Endothelial cell of umbilical vein (primary cell): Measurements from ENCODE around the gene EPN1. TPM values are rescaled to one million over a fixed set of nuclear protein-coding genes. Genes with fewer than 3 reads are reported as not detected.

Source experiments
- BruUV-seq: library from RNA; stranded (reverse); fragments of 400-500 nt; replicated peaks from 2 replicates; lab custom pipeline; 2021; lab: Mats Ljungman, UMichigan
- CTCF ChIA-PET: fragments of 300-600, 350-600 bp; sonication (Branson Sonifier 250); formaldehyde crosslinking; loops from one replicate; lab custom pipeline; 2021; ENCODE audit warnings: antibody characterized with exemption, inconsistent platforms; lab: Charles Lee
- POLR2A ChIA-PET: fragments of 300-600, 350-600 bp; sonication (Branson Sonifier 250); formaldehyde crosslinking; loops from one replicate; lab custom pipeline; 2021; ENCODE audit warnings: antibody characterized with exemption, inconsistent platforms; lab: Charles Lee
- DNase-seq: peaks from one replicate; pipeline ENCODE4 v3.0.0-alpha.2; 2011; ENCODE audit warnings: low read depth, low spot score
- FAIRE-seq: peaks from 2 replicates; lab custom pipeline; 2011; peaks lifted over from hg19 to GRCh38; lab: Jason Lieb, UNC
- H2AFZ ChIP-seq: 2 replicates; pipeline ENCODE4 v1.6.0; 2012; ENCODE audit warnings: low read depth, low read length, control low read depth, inconsistent platforms
- H3K27ac ChIP-seq: 2 replicates; pipeline ENCODE4 v1.5.1; 2011; ENCODE audit warnings: low read depth, mild to moderate bottlenecking, control low read depth, low read length, moderate library complexity; ENCODE audit not compliant: insufficient read depth
- H3K27me3 ChIP-seq, 2 experiments: 2 replicates each; pipeline versions ENCODE4 v1.6.0 to v1.6.1; 2011; ENCODE audit warnings: low read length in 2 of 2, mixed read lengths in 1 of 2; ENCODE audit not compliant: control insufficient read depth in 2 of 2, insufficient read depth in 2 of 2
- H3K36me3 ChIP-seq, 2 experiments: 2 replicates in 1 of 2; 3 replicates in 1 of 2; pipeline ENCODE4 v1.5.1; 2011; ENCODE audit warnings: low read length in 2 of 2, mild to moderate bottlenecking in 1 of 2, moderate library complexity in 1 of 2; ENCODE audit not compliant: control insufficient read depth in 2 of 2, insufficient read depth in 2 of 2; ENCODE audit errors: extremely low read depth in 1 of 2
- H3K4me1 ChIP-seq: 3 replicates; pipeline ENCODE4 v1.5.1; 2011; ENCODE audit warnings: mild to moderate bottlenecking, low read length; ENCODE audit not compliant: control insufficient read depth, insufficient read depth; ENCODE audit errors: extremely low read depth
- H3K4me2 ChIP-seq: 2 replicates; pipeline ENCODE4 v1.6.1; 2011; ENCODE audit warnings: low read length, control low read depth, mixed read lengths; ENCODE audit not compliant: insufficient read depth
- H3K4me3 ChIP-seq, 3 experiments: fragments of 200-600 bp in 1 of 3; sonication (generic), shearing (Covaris generic) in 1 of 3; replicated peaks in 1 of 3; 2 replicates each; pipeline ENCODE4 v1.5.1; 2011 to 2016; ENCODE audit warnings: control low read depth in 3 of 3, low read length in 3 of 3, mild to moderate bottlenecking in 2 of 3, inconsistent platforms in 1 of 3, low read depth in 1 of 3, moderate library complexity in 1 of 3; ENCODE audit not compliant: insufficient read depth in 1 of 3
- H3K79me2 ChIP-seq: 2 replicates; pipeline ENCODE4 v1.6.0; 2012; ENCODE audit warnings: low read length, inconsistent platforms; ENCODE audit not compliant: control insufficient read depth, insufficient read depth
- H3K9ac ChIP-seq: replicated peaks from 2 replicates; pipeline ENCODE3; 2011; ENCODE audit warnings: low read length, control low read depth; ENCODE audit not compliant: insufficient read depth; ENCODE audit errors: extremely low read depth
- H3K9me1 ChIP-seq: replicated peaks from 3 replicates; pipeline ENCODE4 v1.6.0; 2011; ENCODE audit warnings: mild to moderate bottlenecking, low read length; ENCODE audit not compliant: control insufficient read depth, insufficient read depth; ENCODE audit errors: extremely low read depth
- H3K9me3 ChIP-seq: replicated peaks from 2 replicates; pipeline ENCODE4 v1.5.1; 2012; ENCODE audit warnings: low read length, inconsistent platforms; ENCODE audit not compliant: control insufficient read depth, insufficient read depth
- H4K20me1 ChIP-seq: replicated peaks from 2 replicates; pipeline ENCODE3; 2011; ENCODE audit warnings: mild to moderate bottlenecking, low read length; ENCODE audit not compliant: control insufficient read depth, insufficient read depth; ENCODE audit errors: extremely low read depth
- CTCF ChIP-seq, 2 donors: IDR thresholded peaks; 1 replicate in 1 of 2; 2 replicates in 1 of 2; pipeline ENCODE4 v1.5.1; 2011; ENCODE audit warnings: low read length in 2 of 2, mild to moderate bottlenecking in 2 of 2, moderate library complexity in 2 of 2, control low read depth in 1 of 2, inconsistent platforms in 1 of 2, low read depth in 1 of 2; ENCODE audit not compliant: insufficient read depth in 1 of 2; ENCODE audit errors: extremely low read depth in 1 of 2
- EZH2 ChIP-seq: IDR thresholded peaks from 2 replicates; pipeline ENCODE4 v1.6.1; 2012; ENCODE audit warnings: borderline replicate concordance, low read depth, mild to moderate bottlenecking, moderate library complexity, low read length, inconsistent platforms; ENCODE audit not compliant: severe bottlenecking
- FOS ChIP-seq: IDR thresholded peaks from 2 replicates; pipeline ENCODE4 v1.6.1; 2011; ENCODE audit warnings: mild to moderate bottlenecking, low read length, moderate library complexity, borderline replicate concordance; ENCODE audit not compliant: insufficient read depth
- GATA2 ChIP-seq: IDR thresholded peaks from 2 replicates; pipeline ENCODE4 v1.7.0; 2011; ENCODE audit warnings: low read depth, mild to moderate bottlenecking, moderate library complexity, mixed read lengths, low read length; ENCODE audit not compliant: insufficient read length, insufficient read depth
- JUN ChIP-seq: IDR thresholded peaks from 2 replicates; pipeline ENCODE4 v1.6.1; 2011; ENCODE audit warnings: borderline replicate concordance, low read depth; ENCODE audit not compliant: insufficient read length, insufficient read depth
- MAX ChIP-seq: IDR thresholded peaks from 2 replicates; pipeline ENCODE4 v1.6.1; 2011; ENCODE audit not compliant: insufficient read depth, insufficient read length
- MYC ChIP-seq: IDR thresholded peaks from one replicate; pipeline ENCODE4 v1.6.1; 2011; ENCODE audit warnings: mild to moderate bottlenecking, low read depth, low read length
- POLR2A ChIP-seq: IDR thresholded peaks from 2 replicates; pipeline ENCODE4 v1.6.1; 2012; ENCODE audit warnings: low read depth, mild to moderate bottlenecking, control low read depth, low read length
- POLR2AphosphoS5 ChIP-seq: IDR thresholded peaks from 2 replicates; pipeline ENCODE4 v1.6.1; 2012; ENCODE audit warnings: low read depth, mild to moderate bottlenecking, control low read depth, low read length, moderate library complexity; ENCODE audit not compliant: insufficient read depth
- dilution Hi-C: fragments of 300-500 bp; cut with MboI; formaldehyde crosslinking; loops from one replicate; pipeline ENCODE4 v1.15.0; 2019; ENCODE audit warnings: low sequenced_read_pairs; ENCODE audit not compliant: extremely low pct_ligation_motif_present
- intact Hi-C: fragments of 100-400 bp; cut with micrococcal nuclease; formaldehyde crosslinking; loops from one replicate; pipeline ENCODE4 v1.10.0; 2022
- polyA plus RNA-seq, 4 experiments: library from polyadenylated mRNA; depleted of rRNA in 3 of 4; stranded (reverse) in 3 of 4; unstranded in 1 of 4; fragments of >200 nt; gene quantifications; 2 replicates each; pipeline versions ENCODE4 v1.2.1 to v1.2.3, GENCODE V29; 2011 to 2012; ENCODE audit warnings: missing spikeins in 1 of 4
- total RNA-seq: library from RNA; stranded (reverse); gene quantifications from 2 replicates; pipeline ENCODE4 v1.2.3, GENCODE V29; 2021

Gene EPN1
- total and polyA plus RNA-seq, 2 donors (not counting 3 experiments of a cell fraction or from before 2014, with no cell fraction given), result 87.2 to 138 TPM

- ChIA-PET CTCF (interaction anchor here (1.0 to 3.8 kb wide), 13 partner anchors 11 to 662 kb away, joined by 3 to 52 read pairs (median 6); partner anchors contain the start of genes CCDC106, U2AF2 and ZNF784), POLR2A (interaction anchor here (0.9 to 1.0 kb wide), 2 partner anchors 14 to 17 kb away, joined by 3 to 5 read pairs; no protein-coding TSS in a partner anchor)
- Histone ChIP-seq H3K36me3 (peaks cover 18 to 44% of the 10 kb centered on the region in 2 experiments), H3K9ac (no peak overlapping the region), H3K27ac (no peak overlapping the region), H3K27me3 (no peaks in the 10 kb centered on the region), H4K20me1 (peaks cover 5% of the 10 kb centered on the region), H2AFZ (no peak overlapping the region), H3K4me1 (peaks cover 11% of the 10 kb centered on the region), H3K9me1 (no peaks in the 10 kb centered on the region), H3K4me2 (no peak overlapping the region), H3K79me2 (peaks cover 78% of the 10 kb centered on the region), H3K9me3 (no peaks in the 10 kb centered on the region), H3K4me3 (no peak overlapping the region)
- TF ChIP-seq MAX, result no peak
- no peak for TF ChIP-seq GATA2
- TF ChIP-seq JUN, result no peak
- no peak for TF ChIP-seq POLR2A
- TF ChIP-seq EZH2, result no peak
- TF ChIP-seq MYC, result no peak
- TF ChIP-seq POLR2AphosphoS5, result no peak
- DNase-seq, result no peak
- dilution Hi-C loops (no loop called here), intact Hi-C loops (loop anchor here (1.0 kb wide), 1 partner anchor 39 kb away; no protein-coding TSS in a partner anchor)
- FAIRE-seq, result no peak
- no TSS peak for BruUV-seq
Observed at GRCh38 chr19:55671054-55671378, 4.0 kb upstream of the EPN1 start.

- intact Hi-C loops (no loop called here), dilution Hi-C loops (no loop called here)
- H3K9me1 ChIP-seq, result no peaks in the 10 kb centered on the region
- ChIA-PET POLR2A (interaction anchor here (1.3 kb wide), 1 partner anchor 8 kb away, joined by 3 read pairs; no protein-coding TSS in a partner anchor), CTCF (interaction anchor here (1.3 to 3.8 kb wide), 4 partner anchors 15 to 185 kb away, joined by 4 to 52 read pairs (median 14); partner anchors contain the start of gene U2AF2)
- no peaks in the 10 kb centered on the region for H3K9me3 ChIP-seq
- H2AFZ ChIP-seq, result no peak overlapping the region
- H4K20me1 ChIP-seq, result peaks cover 5% of the 10 kb centered on the region
- no peaks in the 10 kb centered on the region for H3K27me3 ChIP-seq
- no TSS peak for BruUV-seq
- DNase-seq, result no peak
- H3K27ac ChIP-seq, result no peak overlapping the region
- peaks cover 18 to 30% of the 10 kb centered on the region in 2 experiments for H3K36me3 ChIP-seq
- no peak overlapping the region for H3K9ac ChIP-seq
- peaks cover 78% of the 10 kb centered on the region for H3K79me2 ChIP-seq
- TF ChIP-seq MAX (no peak), CTCF (IDR thresholded peaks at IDR 0.05; ENCODE audit: extremely low read depth in 1 of 2, insufficient read depth in 1 of 2, low read depth in 1 of 2, low read length in 2 of 2) (no peak), POLR2A (no peak), GATA2 (no peak), MYC (no peak), EZH2 (no peak), JUN (no peak), POLR2AphosphoS5 (no peak), FOS (no peak)
- no peak overlapping the region for H3K4me2 ChIP-seq
- H3K4me3 ChIP-seq, result no peak overlapping the region
- H3K4me1 ChIP-seq, result peaks cover 25% of the 10 kb centered on the region
- no peak for FAIRE-seq
Observed at GRCh38 chr19:55672418-55672817, 2.6 kb upstream of the EPN1 start.
